ENCODE data around the gene PRPS1L1.

Gene PRPS1L1

DNA sequence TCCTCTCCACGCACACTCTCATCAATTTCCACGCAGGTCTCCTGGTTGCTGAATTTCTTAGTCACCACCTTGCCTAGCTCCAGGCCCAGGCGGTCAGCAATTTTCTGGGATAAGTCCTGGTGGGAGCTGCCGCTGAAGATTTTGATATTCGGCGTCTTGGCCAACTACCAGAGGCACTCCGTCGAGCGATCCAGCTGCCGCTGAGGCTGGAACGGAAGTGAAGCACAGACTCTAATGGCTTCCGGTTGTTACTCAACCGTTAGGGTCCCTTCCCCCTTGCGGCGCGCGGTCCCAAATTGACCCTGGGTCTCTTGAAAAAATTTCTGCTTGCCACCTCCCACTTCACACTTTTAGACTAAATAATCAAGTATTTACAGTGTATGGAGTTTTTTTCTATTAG, at the start of gene PRPS1L1:
PRPS1L1 (minus strand) TSS at position 219 of the 400 bp plus-strand sequence.
- no peak for DNase-seq (ENCODE audit: low read depth)

DNA sequence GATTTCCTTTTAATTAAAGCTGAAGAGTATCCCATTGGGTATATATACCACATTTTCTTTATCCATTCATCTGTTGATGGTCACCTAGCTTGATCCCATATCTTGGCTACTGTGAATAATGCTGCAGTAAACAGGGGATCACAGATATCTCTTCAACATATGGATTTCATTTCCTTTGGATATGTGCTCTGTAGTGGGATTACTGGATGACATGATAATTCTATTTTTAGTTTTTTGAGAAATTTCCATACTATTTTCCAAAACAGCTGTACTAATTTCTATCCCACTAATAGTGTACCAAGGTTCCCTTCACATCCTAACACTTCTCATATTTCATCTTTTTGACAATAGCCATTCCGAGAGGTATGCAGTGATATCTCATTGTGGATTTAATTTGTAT, 48.8 kb upstream of the PRPS1L1 start:
- DNase-seq (ENCODE audit: low read depth), result no peak

DNA sequence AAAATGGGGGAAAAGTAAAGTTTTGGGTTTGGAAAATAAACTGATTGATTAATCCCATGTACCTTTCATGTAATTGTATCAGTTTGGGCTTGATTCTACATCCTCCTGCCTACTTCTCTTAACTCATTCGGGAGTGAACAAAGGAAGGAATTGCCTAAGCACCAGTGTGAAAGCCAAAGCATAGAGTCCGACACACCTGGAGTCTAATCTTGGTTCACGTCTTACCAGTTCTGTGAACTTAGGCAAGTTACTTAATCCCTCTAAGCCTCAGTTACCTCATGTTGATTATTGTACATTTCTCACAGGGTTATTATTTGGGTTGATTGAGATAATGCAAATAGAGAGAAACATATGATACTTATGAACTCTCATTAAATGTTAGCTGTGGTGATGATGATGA, 41.1 kb upstream of the PRPS1L1 start:
- no peak for DNase-seq (ENCODE audit: low read depth)

DNA sequence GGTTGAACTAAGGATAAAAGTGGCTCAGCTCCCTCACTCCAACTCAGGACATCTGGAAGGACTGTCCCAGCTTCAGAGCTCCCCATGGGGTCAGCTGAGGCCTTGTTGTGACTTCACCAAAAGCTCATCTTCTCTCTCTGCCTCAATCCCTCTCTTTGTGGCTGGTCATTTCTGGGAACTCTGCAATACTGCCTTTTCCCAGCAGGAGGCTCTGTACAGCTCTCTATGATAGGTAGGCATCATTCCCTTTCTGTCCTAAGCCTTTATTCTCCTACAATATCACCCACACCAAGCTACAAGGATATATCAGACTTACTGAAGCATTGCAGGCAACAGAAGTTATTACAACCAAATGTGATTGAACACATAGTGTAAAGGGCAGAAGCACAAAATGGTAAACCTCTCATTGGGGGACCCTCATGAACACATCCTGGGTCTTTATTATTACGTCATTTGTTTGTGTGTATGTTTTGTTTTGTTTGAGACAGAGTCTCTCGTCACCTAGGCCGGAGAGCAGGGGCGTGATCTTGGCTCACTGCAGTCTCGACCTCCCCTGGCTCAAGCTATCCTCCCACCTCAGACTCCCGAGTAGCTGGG, 36.7 kb upstream of the PRPS1L1 start:
- no peak for DNase-seq (ENCODE audit: low read depth)

DNA sequence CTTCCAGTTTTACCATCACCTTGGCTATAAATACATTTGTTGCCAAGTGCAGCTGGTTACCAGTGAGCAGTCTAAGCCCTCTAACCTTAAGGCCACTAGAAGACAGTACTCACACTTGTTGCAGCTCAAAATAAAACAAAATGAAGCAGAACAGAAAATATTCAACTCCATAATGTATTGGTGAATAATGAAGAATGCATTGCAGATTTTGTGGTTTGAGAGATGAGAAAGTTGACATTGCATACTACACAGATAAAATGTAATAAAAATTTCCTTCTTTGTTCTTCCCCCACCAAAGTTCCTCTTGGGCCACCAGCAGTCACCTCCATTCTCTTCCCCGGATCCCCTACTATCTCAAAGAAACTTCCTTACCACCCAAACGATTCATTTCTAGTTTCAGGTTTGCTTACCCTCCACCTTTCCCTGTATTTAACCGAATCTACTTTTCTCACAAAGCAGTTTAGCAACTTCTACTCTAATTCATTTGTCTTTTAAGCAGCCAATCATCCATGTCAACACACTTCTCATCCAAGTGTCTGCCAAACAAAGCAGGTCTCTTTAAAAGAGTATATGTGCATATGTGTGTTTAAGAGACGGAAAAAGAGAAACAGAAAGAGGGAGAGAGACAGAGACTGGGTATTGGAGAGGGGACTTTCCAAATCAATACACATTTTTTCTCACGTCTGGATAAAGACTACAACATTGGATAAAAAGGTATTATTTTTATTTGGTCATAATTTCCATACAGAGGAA, 35.7 kb upstream of the PRPS1L1 start:
- no peak for DNase-seq (ENCODE audit: low read depth)

DNA sequence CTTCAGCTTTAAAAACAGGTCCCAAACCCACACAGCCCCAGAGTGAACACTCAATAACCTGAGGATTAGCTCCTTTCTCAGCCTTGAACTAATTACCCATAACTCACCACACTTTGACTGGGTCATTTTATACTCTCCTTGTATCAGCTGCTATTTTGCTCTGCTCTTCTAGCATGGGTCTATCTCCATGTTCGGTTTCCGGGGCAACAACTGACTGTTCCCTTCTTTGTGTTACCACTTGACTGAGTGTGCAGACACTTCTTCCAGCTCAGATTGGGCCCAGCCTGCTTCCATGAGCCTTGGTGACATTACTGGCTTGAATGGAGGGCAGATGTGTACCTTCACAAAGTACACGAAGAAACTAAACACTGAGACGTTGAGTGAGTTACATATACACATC, 31.5 kb upstream of the PRPS1L1 start:
- DNase-seq (ENCODE audit: low read depth), result no peak

DNA sequence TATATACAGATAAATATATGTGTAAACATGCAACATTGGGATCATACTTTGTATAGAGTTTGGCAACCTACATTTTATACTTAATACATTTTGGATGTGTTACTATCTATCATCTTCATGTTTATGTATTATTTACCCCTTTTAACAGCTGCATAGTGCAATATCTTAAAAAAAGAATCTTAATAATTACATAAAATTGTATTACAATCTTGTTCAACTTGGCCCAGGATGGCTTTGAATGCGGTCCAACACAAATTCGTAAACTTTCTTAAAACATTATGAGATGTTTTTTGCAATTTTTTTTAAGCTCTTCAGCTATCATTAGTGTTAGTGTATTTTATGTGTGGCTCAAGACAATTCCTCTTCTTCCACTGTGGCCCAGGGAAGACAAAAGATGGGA, 26.3 kb upstream of the PRPS1L1 start:
- no peak for DNase-seq (ENCODE audit: low read depth)

DNA sequence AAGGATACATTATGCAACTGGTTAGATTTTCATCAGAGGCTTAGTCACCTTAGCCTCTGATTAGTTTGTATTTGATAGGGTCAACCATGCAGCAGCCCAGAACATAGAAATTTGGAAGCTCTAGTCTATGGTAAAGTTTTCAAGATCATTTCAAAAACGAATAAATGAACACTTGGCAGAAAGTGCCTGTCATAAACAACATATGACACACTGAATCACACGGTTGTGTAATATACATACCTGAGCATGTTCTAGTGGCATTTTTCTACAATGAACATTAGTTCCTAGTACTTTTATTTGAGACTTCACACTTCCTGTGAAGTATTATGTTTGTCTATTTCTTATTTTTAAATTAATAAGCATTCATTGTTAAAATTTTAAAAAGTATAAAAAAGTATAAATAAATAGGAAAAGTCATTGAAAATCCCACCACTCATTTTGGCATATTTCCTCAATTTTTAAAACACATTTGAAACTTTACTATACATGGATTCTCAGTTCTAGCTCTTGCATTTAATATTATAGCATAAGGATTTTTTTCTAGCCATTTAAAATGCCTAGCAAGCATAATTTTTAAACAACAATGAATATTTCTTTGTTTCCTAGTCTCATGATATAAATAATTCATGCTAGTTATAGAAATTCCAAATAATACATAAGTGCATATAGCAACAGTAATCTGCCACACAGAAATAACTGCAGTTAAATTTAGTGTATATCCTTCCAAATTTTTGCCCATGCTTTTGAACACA, 25.7 kb upstream of the PRPS1L1 start:
- no peak for DNase-seq (ENCODE audit: low read depth)

DNA sequence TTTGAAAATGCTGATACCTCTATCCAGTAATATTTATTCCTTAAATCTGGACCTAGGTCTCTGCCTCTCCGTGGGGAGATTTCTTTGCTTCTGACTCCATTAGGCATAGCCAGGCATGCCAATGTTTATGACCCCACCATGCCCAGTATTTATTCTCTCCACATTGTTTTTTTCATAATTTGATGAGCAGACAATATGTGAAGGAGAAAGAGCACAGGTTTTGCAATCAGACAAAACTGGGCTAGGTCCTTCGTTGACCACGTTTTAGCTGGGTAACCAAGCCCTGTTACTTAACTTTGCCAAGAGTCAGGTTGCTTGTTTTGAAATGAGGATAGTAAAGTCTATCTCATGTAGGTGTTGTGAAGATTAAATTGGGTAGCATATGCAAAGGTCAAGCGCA, 21.6 kb upstream of the PRPS1L1 start:
- DNase-seq (ENCODE audit: low read depth), result no peak

DNA sequence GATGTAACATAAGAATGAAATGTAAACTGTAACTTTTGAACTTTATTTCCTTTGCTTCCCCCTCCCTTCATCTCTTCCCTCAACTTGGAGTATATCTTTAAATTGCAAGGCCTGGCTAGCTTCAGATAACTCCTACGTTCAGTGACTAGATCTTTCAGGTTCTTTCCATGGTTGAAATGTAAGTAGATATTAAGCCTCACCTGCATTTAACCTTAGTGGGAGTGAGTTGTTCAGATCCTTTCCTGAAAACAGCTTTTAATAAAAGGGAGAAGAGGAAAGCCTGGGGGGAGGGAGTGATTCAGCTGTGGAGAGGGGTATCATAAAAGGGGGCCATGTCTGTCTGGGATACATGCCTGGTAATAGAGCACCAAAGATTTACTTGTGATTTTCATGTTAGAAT, 19.0 kb upstream of the PRPS1L1 start:
- no peak for DNase-seq (ENCODE audit: low read depth)

DNA sequence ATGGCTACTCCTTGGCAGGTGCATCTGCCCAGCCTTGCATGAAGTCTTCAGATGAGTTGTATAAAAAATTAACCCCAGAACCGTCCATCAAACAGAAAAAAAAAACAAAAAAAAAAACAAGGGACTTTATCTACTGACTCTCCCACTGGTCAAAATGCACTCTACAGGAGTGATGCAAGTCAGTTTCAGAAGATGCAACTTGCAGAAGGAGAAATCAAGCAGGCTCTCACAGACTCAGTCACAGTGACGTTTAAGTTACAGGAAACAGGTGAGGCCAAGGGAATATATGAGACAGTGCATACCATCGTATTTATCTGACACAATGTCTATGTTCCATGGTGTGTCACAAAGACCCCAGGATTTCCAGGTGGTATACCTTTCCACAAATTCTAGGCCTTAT, 17.5 kb upstream of the PRPS1L1 start:
- DNase-seq (ENCODE audit: low read depth), result no peak

DNA sequence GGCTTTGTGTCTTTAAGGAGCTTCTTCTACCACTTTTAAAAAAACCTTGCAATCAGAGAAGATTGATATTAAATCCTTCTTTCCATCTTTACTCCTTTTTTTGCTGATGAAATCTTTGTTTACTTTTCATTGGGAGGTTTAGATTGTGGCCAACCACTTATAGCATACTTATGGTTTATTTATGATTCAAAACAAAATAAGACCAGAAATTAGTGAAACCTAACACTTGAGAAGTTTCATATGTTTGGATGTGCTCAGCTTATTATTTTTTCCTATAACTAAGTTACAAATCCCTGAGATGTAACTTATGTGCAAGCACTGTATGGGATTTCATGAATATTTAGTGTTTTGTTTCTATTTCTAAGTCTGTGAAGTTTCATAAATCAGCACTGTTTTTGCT, 13.5 kb upstream of the PRPS1L1 start:
- DNase-seq (ENCODE audit: low read depth), result no peak

DNA sequence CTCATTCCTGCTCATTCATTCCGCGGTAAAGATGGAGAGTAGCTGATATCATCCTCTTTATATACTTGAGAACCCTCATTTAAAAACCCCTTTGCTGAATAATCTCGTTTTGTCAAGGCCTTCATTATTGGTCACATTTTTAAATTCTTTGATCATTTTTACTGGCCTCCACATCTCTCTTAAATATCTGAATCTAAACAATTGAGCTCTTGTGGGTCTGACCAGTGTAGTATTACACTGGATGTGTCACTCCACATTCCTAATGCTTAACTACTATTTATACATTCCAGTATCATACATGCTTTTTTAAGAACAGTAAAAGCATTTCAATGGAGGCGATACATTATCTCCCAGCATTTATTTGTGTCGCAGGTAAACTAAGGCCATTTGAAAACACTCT, 12.6 kb upstream of the PRPS1L1 start:
- no peak for DNase-seq (ENCODE audit: low read depth)

DNA sequence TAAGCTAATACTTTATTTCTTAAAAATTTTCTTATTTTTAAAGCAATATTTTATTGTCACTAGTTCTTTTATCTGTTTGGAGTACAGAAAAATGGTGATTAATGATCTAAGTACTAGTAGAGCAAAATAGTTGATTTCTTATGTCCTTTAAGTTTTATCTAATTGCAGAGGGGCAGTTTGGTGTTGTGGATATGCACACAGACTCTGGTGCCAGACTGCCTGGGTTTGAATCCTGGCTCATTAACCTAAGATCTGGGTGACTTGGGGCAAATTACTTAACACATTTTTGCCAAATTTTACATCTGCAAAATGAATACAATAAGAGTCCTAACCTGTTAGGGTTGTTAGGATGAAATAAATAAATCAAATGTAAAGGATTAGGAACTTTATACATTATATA, 10.7 kb upstream of the PRPS1L1 start:
- DNase-seq (ENCODE audit: low read depth), result no peak

DNA sequence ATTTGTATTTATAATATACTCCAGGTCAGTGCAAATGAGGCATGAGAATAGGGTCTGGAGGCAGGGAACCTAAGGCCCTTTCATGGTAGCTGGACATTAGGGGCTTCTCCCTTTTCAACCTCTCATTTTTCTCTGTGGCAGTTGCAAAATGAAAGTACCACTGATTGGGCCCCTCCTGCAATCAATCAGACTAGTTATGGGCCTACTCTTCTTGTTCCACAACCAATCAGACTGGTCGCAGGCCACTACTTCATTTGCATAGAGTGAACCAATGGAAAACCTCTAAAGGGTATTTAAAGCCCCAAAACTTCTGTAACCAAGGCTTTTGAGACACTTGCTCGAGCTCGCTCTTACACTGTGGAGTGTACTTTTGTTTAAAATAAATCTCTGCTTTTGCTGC, 10.0 kb upstream of the PRPS1L1 start:
- DNase-seq (ENCODE audit: low read depth), result no peak

DNA sequence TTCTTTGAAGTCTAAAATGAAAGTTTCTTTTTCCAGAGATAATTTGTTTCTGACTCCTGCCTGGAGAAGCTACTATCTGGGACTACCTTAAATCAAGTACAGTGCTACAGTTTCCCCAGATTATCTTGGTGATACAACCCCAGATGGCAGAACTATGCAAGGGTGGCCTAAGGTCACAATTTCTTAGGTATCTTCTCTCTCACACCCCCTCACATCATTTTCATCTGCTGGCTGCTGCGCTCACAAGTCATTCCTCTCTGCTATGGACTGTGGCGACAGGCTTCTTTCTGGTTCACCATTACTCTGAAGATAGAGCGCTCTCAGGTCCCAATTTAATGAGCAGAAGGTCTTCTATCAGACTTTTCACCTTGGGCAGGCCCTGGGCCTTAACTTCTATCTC, 9.1 kb upstream of the PRPS1L1 start:
- DNase-seq (ENCODE audit: low read depth), result no peak

DNA sequence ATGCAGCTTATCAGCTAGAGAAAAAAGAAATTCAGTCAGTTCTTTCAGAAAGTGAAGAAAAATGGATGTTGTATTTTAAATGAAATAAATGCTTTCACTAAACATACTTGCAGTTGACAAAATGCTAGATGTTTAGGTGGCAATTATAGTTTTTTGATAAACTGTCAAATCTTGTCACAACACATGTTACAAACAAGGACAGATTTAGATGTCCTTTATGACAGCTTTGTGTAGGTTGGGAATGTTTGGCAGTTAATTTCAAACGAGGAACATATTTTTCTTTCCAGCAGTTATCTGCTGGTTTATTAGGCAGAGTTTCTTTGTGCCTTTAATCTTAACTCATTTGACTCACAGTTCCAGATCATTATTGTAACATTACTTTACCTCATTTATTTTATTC, 3.1 kb upstream of the PRPS1L1 start:
- no peak for DNase-seq (ENCODE audit: low read depth)

DNA sequence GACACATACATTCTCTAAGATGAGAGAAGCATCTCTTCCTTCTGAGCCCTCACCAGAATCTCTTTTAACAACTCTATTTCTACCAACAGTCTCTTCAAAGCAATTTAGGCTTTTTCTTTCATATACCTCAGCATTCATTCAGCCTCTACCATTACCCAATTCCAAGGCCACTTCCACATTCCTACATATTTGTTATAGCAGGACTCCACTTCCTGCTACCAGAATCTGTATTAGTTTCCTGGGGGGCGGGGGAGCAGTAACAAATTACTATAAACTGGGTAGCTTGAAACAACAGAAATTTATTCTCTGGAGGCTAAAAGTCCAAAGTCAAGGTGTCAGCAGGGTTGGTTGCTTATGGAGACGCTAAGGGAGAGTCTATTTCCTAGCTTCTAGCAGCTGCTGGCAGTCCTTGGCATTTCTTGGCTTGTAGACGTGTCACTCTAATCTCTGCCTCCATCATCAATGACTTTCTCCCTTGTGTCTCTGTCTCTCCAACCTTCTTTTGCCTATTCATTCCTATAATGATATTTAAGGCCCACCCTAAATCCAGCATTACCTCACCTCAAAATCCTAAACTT, 7.4 kb downstream of the PRPS1L1 start:
- no peak for DNase-seq (ENCODE audit: low read depth)

DNA sequence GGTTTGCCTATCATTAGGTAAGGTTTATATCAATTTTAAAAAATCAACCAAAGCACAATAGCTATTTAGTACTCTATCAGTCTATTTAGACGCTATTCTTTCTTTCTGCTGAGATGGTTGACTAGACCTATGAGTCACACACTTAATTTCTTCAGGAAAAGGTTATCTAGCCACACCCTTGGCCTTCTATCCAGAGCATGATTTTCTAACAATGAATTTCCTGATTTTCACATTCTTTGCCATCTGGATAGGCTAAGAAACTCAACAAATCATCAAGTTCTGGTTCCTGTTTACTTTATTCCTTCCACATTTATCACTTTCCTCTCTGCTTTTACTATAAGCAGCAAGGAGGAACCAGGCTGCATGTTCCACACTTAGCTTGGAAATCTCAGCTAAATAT, 8.1 kb downstream of the PRPS1L1 start:
- peak; percentile 14 for DNase-seq (ENCODE audit: low read depth)

DNA sequence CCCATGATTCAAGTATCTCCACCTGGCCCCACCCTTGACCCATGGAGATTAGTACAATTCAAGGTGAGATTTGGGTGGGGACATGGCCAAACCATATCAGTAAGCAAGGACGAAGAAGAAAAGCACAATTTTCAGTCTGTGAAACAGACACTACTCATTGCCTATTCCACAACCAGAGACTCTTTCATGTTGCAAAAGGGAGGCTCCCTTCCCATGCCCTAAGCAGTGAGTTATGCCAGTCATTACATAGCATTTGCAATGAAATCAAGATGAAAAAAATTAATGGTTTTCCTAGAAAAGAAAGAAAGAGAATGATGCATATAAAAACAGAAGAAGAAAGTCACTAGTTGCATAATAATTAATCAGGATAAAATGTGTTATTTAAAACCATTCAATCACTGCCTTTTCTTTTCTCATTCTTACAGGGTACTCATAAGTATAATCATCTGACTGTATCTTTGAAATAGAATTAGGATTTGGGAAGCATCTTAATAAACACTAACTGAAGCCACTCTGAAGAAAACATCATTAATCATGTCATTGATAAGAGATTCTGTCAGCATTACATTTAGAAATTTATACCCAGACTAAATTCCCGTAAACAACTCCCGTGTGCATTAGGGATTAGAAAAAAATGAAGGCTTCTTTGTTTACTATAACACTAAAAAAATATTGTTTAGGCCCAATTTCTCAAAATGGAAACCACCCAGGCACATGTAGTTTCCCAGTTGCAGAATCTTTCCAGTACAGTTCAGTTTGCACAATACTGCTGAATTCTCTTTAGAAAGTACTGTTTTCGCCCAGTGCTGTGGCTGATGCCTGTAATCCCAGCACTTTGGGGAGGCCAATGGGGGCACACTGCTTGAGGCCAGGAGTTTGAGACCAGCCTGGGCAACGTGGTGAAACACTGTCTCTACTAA, 9.1 kb downstream of the PRPS1L1 start:
- DNase-seq (ENCODE audit: low read depth), result no peak

DNA sequence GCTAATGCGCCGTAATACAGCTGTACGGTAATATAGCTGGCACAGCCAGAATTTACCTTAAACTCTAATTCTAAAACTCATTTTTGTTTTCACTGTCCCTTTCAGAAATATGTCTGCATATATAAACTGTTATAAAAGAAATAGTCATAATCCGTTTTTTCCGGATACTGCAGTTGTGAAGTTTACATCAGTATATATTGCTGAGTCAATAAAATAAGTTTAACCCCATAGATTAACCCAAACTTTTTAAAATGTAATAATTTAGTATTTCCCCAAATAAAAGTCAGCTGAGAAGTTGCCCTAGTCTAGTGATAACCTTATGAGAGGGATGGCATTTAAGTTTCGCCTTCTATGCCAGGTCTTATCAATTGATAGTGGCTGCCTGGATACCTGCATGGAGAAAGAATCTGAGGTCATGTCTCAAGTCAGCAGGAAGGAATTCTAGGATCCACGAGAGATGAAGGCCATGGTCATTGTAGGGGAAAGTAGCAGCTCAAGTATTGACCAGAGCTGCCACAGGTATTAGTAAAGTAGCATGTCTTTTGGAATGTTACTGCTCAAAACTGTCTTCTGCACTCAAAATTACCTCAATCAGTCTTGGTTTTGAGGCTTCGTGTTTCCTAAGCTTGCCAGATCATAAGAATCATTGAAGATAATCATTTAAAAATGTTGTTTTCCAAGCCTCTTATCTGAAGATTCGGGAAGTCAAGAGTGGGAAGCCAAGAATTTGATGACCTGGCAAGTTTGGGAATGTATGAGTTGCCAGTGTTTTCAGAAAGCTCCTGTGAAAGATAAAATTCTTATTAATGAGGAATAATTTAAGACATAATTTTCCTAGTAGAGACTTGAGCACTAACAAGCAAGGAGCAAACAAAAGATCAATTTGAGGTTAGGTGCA, 10.8 kb downstream of the PRPS1L1 start:
- no peak for DNase-seq (ENCODE audit: low read depth)
